ENCODE results near the gene FAM162B.
"Not testable (repeated sequence)": the region's sequence is repeated elsewhere in the genome, so short reads cannot be mapped to it uniquely, and the experiment has no call there.

FAM162B gene

DNA sequence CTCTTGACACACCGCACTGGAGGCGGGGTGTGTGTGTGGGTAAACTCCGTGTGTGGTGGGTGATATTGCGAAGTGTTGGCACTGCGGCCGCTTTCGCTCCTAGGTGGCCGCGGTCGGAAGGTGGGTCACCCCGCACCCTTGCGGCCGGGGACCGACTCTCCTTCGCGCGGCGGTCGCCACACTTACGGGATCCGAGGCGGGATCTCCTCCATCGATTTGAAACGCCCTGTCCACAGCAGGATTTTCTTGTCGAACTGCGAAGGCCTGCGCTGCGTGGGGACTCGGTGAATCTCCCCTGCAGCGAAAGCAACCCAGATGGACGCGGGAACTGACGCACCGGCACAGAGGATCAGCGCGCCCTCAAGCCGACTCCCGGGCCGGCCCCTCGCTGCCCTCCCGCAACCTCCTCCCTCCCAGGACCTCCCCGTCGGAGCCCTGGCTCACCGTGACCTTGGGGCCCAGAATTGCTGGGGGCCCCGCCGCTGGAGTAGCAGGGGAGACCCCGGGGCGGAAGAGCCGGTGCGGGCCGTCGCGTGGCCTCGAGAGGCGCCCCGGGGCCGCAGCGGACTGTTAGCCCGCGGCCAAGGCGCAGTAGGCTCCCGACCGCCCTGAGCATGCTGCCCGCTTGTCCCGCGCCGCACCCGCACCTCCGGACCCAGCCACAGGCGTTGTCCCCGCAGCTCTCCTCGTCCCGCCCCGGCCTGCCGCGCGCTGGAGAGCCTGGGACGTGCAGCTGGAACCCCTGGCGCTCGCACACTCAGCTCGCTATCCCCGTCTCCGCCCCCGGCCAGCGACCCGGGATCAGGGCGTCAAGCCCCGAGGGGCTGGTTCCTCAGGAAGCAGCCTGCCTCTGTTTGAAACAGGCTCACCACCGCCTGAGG, at the start of gene FAM162B:
FAM162B (minus strand) TSS at position 759 of the 881 bp plus-strand sequence; CDS start at position 616, 143 bp downstream.
- FAIRE-seq, result no peak
- no peak for DNase-seq (ENCODE audit: extremely low spot score, insufficient read length, low read depth)

DNA sequence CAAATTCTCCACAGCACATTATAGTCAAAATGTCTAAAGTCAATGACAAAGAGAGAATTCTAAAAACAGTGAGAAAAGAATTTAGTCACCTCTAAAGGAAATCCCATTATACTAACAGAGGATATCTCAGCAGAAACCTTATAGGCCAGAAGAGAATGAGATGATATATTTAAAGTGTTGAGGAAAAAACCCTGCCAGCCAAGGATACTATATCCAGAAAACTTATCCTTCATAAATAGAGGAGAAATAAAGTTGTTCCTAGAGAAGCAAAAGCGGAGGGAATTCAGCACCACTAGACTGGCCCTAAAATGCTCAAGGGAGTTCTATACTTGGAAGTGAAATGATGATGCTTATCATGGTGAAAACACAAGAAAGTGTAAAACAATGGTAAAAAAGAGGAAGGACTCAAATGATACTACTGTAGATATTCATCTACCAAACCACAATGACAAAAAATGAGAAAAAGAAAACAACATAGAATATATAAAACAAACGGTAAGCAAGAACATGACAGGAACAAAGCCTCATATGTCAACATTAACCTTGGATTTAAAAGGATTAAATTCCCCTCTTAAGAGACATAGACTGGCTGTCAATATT, 46.6 kb upstream of the FAM162B start:
- DNase-seq (ENCODE audit: extremely low spot score, insufficient read length, low read depth) (no peak), FAIRE-seq (no peak)

DNA sequence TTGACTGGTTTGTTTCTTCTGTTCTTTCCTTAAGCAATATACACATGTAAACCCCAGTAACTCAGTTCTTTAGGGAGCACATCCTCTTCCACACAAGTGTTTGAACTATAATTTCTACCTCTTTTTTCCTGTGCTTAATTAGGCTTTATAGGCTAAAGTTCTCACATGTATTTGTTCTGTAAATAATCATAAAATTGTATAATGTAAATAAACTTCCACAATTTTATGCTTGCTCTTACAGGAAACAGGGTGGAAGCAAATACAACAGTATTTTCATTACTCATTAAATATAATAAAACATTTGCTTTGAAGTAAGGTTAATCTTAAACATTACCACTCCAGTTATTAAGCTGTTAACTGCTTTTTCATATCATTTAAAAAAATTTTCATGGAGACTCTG, 36.5 kb upstream of the FAM162B start:
- DNase-seq (ENCODE audit: extremely low spot score, insufficient read length, low read depth) (no peak), FAIRE-seq (no peak)

DNA sequence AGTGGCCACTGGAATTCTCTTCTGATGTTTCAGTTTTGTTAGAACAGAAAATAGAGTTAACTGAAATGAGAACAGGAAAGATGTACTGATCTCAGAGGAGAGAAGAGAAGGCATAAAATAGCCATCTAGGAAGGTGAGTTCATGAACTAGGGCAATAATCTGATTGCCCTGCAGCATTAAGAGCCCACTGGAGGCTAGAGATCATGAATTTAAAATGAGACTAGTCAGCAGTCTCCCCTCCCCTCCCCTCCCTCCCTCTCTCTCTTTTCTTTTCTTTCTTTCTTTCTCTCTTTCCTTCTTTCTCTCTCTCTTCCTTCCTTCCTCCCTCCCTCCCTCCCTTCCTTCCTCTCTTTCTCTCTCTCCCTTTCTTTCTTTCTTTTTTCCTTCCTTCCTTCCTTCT, 34.4 kb upstream of the FAM162B start:
- FAIRE-seq, result no peak
- no peak for DNase-seq (ENCODE audit: extremely low spot score, insufficient read length, low read depth)

DNA sequence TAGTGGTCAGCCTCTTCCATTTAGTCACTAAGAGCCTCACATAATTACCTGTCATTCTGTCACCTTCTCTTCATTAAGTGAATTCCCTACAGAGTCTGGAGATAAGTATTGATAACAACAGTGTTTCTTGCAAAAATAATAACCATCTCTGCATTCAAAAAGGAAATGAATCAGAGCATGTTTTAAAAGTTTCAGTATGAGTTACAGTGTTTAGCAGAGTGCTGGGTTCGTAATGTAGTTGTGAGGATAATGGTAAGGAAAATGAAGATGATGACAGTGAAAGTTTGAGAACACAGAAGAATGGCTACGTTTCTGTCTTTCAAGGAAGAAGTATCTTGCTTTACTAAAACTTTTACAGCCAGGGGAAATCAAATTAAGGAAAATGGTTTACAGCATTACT, 32.1 kb upstream of the FAM162B start:
- DNase-seq (ENCODE audit: extremely low spot score, insufficient read length, low read depth), result no peak

DNA sequence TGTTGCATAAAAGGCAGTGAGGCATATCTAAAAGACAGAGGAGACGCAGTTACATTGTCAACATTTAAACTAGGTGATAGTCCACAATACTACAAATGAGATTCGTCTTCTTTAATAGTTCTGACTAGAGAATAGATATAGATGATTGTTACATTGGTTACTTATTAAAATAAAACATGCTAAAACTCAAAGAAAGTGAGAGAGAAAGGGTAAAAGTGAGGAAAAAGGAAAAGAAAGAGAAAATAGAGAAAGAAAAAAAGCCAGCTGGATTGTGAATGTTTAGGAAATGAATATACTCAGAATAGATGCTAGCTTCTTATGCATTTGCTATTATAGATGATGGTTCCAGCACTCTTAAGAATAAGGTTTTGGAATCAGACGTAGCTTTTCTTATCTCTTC, 27.7 kb upstream of the FAM162B start:
- DNase-seq (ENCODE audit: extremely low spot score, insufficient read length, low read depth), result no peak
- no peak for FAIRE-seq

More for the DNA sequence above, 32.1 kb upstream of the FAM162B start:
- FAIRE-seq, result no peak

DNA sequence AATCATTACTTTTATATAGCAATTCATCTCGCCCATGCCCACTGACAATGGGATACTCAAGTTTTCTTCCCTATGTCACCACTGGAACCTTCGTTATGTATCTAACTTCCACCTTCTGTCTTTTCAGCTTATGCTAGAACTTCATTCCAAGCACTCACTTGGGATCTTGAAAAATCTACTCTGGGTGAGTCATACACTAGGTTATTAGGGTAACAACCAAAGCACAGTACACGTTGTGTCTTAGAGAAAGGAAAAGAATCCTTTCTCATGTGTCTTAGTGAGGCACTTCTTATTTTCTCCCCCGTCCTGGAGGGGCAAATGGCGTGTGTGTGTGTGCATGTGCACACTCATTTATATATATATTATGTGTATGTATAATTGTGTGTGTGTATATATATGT, 18.3 kb upstream of the FAM162B start:
- FAIRE-seq, result no peak
- no peak for DNase-seq (ENCODE audit: extremely low spot score, insufficient read length, low read depth)

DNA sequence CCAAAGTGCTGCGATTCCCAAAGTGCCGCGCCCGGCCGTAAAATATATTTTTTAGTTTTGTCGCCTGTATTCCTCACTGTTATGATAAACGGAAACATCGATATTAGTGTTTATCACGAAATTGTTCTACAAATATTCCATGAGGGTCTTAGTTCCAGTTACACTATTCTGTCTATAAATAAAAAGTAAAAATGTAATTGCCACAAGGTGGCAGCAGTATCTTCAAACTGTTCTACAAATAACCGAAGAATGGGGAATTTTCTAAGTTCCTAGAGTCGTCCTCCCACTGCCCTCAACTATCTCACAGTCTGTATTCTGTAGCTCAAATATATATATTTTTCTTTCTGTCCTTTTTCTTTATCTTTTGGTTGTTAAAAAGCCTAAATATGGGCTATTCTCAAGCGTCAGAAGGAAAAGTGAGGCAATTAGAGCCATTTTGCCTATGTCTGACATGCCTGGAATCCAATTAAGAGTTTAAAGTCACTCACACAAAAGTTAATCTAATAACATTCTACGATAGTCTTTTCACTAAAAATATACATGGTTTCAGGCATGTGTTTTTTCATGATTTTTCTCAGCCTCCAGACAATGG, 14.2 kb upstream of the FAM162B start:
- peak; percentile 42 for FAIRE-seq
- no peak for DNase-seq (ENCODE audit: extremely low spot score, insufficient read length, low read depth)

DNA sequence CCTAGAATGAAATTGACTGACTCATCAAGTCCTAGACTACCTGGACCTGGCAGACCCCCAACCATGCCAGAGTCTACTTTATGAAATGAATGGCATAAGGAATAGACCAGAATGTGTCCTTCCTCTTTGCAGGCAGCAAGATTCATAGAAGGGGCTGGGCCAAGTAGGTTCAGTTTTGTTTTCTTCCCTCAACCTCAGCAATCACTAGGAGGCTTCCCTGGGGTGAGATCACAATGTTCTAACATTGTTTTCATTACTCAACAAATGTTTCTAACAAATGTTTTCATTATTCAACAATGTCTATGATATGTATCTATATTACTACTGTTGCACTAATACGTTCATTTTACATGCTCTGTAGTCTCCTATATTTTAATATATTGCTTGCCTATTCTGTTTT, 8.4 kb upstream of the FAM162B start:
- FAIRE-seq (no peak), DNase-seq (ENCODE audit: extremely low spot score, insufficient read length, low read depth) (no peak)

DNA sequence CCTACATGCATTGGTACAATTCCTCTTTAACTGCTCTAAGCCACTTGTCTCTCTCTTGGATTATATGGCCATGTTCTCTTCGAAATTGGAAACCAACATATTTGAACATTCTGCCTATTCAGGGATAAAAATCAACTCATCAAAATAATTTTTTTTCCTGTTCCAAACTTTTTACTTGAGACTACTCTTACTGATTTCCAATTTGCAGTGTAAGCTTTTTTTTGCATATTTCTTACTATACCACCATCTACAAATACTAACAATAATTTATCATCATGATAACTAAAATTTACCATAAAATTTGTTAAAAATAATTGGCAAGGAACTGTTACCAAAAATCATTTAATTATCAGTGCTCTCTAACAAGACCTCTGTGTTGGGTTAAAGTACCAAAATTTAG, 6.9 kb upstream of the FAM162B start:
- FAIRE-seq (no peak), DNase-seq (ENCODE audit: extremely low spot score, insufficient read length, low read depth) (no peak)

DNA sequence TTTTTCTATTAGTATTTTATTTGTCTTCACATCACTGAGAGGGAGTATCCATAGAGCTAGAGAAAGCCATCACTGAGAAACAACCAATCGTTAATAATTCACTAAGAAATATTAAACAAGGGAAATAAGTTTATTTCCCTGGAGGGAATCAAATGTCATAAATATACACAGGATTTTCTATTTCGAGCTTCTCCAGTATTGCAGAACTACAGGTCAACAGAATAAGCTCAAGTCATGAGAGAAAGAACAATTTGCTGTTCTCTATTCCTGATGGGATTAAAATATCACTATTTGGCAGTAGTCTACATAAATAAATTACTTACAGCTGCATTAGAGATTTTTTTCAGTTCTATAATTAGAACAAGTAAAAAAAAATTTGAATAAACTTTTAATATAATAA, 2.2 kb upstream of the FAM162B start:
- no peak for FAIRE-seq
- DNase-seq (ENCODE audit: extremely low spot score, insufficient read length, low read depth), result no peak

DNA sequence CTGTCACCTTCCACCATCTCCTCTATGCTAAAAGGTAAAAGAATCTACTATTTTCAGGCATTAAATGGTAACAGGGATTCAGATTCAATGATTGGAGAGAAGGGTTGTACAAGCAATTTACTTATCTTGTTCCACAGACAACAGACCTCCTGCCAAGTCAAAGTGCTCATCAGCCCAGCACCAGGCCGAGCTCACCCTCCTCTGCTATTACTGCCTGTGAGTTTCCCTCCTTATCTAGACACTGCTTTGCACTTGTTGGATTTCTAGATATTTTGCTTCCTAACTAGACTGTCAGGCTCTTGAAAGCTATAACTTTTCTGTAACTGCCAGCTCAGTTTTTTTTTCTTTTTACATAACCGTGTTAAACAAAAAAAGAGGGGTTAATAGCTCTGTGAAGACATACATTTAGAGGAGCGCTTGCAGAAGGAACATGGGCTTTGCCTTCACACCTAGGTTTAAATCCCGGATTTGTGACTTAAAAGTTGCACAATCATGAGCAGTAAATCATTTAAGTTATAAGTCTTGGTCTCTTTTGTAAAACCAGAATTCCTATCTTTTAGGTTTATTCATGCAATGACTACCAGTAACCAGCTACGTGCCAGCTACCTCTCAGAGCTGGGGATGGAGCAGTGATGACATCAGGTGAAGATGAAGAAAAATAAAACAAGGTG, 1.1 kb upstream of the FAM162B start:
- DNase-seq (ENCODE audit: extremely low spot score, insufficient read length, low read depth), result no peak
- no peak for FAIRE-seq

DNA sequence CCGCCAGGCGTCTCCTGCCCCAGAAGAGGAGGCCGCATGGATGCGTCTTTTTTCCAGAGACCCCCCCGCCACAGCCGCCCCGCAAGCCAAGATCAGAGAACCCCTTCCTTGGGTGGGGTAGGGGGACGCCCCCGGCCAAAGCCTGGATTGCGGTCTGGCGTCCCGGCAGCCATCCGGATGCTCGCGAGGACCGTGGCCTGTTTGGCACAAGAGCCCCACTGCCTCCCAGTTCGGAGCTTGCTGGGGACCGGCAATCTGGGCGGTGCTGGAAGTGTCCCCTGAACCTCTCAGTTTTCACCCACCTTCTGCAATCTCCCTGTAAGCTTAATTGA, 924 bp downstream of the FAM162B start:
- FAIRE-seq, result no peak
- DNase-seq (ENCODE audit: extremely low spot score, insufficient read length, low read depth), result no peak

DNA sequence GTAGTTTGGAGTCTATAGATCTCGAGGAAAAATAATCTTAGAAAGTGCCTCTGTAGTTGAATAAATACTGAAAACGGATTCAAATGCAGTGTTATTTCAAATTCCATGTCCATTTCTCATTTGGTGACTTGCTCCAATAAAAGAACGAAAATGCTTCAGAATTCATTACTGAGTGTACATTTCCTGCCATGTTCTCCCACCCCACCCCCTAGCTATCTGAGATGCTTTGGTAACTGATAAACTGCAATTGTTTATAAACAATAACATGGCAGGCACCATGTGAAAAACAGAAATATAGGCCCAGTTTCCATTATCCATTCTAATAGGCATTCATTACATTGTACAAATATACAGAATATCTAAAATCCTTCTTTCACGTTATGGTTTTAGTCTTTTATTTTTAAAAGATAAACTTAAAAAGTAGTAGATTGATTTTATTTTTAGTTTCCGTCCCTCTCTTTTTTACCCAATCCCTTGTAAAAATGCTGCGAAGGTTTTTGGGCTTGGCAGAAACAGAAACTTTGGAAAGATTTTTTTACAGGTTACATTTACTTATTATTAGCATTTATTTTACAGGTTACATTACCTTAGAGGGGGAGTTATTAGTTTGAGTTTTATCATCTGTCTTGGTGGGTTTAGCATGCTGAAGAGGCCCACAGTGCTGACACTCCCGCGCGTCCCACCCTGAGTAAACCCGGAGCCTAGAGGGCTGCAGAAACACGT, 1.5 kb downstream of the FAM162B start:
- DNase-seq (ENCODE audit: extremely low spot score, insufficient read length, low read depth) (no peak), FAIRE-seq (no peak)

DNA sequence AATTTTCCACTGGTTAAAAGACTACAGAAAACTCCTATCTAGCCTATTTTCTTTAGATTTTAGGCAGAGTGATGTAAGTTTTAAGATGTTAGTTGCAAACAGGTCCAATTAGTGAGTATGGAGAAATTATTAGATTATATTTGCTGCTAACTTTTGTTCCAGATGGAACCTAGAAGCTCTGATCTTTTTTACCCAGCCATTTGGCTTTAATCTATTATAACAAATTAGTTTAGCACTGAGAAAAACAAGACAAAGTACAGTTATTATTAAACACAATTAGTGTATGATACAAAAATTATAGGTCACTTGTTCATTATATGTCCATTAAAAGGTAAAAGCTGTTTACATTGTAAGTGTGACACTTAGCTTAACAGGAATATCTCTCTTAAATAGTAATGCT, 2.5 kb downstream of the FAM162B start:
- DNase-seq (ENCODE audit: extremely low spot score, insufficient read length, low read depth) (no peak), FAIRE-seq (no peak)

DNA sequence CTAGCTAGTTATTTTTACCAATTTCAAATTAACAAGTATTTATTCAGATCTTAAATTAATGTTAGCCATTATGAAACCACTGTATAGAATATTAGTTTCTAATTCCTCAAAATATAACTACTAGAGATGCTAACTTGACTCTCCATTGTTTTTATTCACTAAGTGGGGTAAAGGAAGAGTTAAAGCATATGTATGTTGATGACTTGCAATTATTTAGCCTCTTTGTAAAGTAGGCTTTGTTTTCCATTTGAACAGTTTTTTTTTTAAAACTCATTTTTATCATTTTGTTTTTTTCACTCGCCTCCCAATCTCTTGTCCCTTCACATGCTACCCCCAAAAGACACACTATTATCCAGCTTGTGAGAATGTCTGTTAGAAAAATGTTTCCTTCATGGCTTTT, 3.3 kb downstream of the FAM162B start:
- DNase-seq (ENCODE audit: extremely low spot score, insufficient read length, low read depth) (no peak), FAIRE-seq (no peak)

DNA sequence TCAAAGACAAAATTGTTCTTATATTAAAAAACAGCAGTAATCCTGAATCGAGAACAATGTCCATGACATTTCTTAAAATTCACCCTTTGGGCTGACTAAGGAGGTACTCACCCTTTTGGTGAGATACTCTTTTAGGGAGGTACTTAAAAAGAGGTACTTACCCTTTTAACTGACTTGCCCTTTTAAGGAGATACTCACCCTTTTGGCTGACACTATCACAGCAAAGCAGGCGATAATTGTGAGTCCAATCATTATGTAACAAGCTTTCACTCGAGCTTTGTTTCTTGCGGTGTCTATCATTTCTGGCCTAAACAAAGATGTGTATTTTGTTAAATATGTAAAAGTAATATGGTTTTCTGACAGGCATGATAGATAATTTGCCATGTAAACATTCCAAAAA, 3.7 kb downstream of the FAM162B start:
- DNase-seq (ENCODE audit: extremely low spot score, insufficient read length, low read depth) (no peak), FAIRE-seq (no peak)

DNA sequence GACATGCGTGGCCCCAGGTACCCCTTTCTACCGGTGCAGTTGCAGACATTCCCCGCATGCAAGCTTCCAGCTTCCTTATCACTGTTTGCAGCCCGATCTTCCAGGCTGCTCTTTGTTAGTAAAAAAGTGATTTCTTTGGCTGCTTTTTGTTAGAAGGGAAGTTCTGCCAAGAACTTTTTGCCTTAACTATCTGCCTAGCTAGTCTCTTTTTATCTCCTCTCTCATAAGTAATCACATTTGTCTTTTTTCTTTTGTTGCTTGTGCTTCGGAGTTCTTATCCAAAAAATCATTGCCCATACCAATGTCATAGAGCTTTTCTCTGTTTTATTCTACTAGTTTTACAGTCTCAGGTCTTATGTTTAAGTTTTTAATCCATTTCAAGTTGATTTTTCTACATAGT, 20.3 kb downstream of the FAM162B start:
- DNase-seq (ENCODE audit: extremely low spot score, insufficient read length, low read depth) (no peak), FAIRE-seq (no peak)

DNA sequence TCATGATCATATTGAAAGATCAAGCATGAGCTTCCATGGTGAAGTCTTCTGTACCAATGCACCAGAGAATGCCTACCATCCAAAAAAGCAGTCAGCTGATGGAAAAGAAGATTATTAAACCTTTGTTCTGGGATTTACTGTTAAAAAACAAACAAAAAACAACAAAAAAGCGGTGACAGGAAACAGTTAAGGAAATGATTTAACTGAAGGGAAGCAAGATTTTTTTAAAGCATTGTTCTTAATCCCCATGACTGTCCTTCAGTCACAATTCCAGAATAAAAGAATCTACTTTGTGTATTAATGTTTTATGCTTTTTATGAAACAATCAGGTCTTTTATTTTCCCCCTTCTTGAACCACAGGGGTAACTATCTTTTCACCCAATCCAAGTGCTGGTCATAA, 23.9 kb downstream of the FAM162B start:
- FAIRE-seq (no peak), DNase-seq (ENCODE audit: extremely low spot score, insufficient read length, low read depth) (no peak)

DNA sequence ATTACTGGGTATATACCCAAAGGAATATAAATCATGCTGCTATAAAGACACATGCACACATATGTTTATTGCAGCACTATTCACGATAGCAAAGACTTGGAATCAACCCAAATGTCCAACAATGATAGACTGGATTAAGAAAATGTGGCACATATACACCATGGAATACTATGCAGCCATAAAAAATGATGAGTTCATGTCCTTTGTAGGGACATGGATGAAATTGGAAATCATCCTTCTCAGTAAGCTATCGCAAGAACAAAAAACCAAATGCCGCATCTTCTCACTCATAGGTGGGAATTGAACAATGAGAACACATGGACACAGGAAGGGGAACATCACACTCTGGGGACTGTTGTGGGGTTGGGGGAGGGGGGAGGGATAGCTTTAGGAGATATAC, 25.0 kb downstream of the FAM162B start:
- not testable (repeated sequence) for DNase-seq (ENCODE audit: extremely low spot score, insufficient read length, low read depth); FAIRE-seq
